Thyroid gland (tissue), 4 donors: Measurements from ENCODE around the gene BHMT.

Experiments used
- CTCF ChIP-seq, 6 experiments: fragments of 200-600 bp in 3 of 6; fragments of 450-650 bp in 3 of 6; sonication (generic) in 3 of 6; IDR thresholded peaks; one replicate each; pipeline ENCODE4 v1.5.1; 2016 to 2019; ENCODE audit warnings: antibody characterized with exemption in 6 of 6, mild to moderate bottlenecking in 2 of 6, inconsistent platforms in 1 of 6, moderate library complexity in 1 of 6
- POLR2A ChIP-seq, 2 donors: fragments of 450-650 bp; IDR thresholded peaks; one replicate each; pipeline ENCODE4 v1.6.1; 2017; ENCODE audit warnings: antibody characterized with exemption in 2 of 2, mild to moderate bottlenecking in 2 of 2, moderate library complexity in 1 of 2

GRCh38 chr5:79074641-79075040 is 37.0 kb upstream of the BHMT start:
- no peak for TF ChIP-seq CTCF (IDR thresholded peaks at IDR 0.05)
- TF ChIP-seq POLR2A (IDR thresholded peaks at IDR 0.05), result no peak
